GM23338 (cell line): ENCODE results near the gene CACNA1C. TPM values are rescaled to one million over a fixed set of nuclear protein-coding genes. Genes with fewer than 3 reads are reported as not detected.

ENCODE experiments used
- ATAC-seq: fragments of 200-7000 bp; cut with Tn5 transposase; 3 replicates; pipeline ENCODE4 v1.9.1; 2020
- DNase-seq: peaks from one replicate; pipeline ENCODE4 v3.0.0-alpha.2; 2015; ENCODE audit warnings: low spot score
- H2AFZ ChIP-seq: fragments of 200-600 bp; sonication (generic); 2 replicates; pipeline ENCODE4 v1.8.0; 2016; ENCODE audit warnings: antibody characterized with exemption, mild to moderate bottlenecking, moderate library complexity
- H3F3A ChIP-seq: fragments of 200-600 bp; sonication (generic); replicated peaks from 2 replicates; pipeline ENCODE4 v1.8.0; 2017; ENCODE audit warnings: antibody characterized with exemption, mixed run types, low read depth
- H3K27ac ChIP-seq: fragments of 200-600 bp; sonication (generic); 2 replicates; pipeline ENCODE4 v1.6.1; 2016; ENCODE audit warnings: low read depth
- H3K27me3 ChIP-seq: fragments of 200-600 bp; sonication (generic); 2 replicates; pipeline ENCODE4 v1.8.0; 2016; ENCODE audit warnings: mild to moderate bottlenecking, mixed run types, moderate library complexity; ENCODE audit not compliant: insufficient read depth
- H3K36me3 ChIP-seq: fragments of 200-600 bp; sonication (generic); 2 replicates; pipeline ENCODE4 v1.8.0; 2016; ENCODE audit warnings: mild to moderate bottlenecking; ENCODE audit not compliant: insufficient read depth
- H3K4me1 ChIP-seq: fragments of 200-600 bp; sonication (generic); 2 replicates; pipeline ENCODE4 v1.8.0; 2016; ENCODE audit warnings: mild to moderate bottlenecking, moderate library complexity; ENCODE audit not compliant: insufficient read depth
- H3K4me2 ChIP-seq: fragments of 200-600 bp; sonication (generic); 2 replicates; pipeline ENCODE4 v1.7.1; 2017; ENCODE audit warnings: mixed run types
- H3K4me3 ChIP-seq: fragments of 200-600 bp; sonication (generic); 2 replicates; pipeline ENCODE4 v1.6.1; 2016; ENCODE audit warnings: mixed run types
- H3K79me2 ChIP-seq: fragments of 200-600 bp; sonication (generic); replicated peaks from 2 replicates; pipeline ENCODE4 v1.8.0; 2017; ENCODE audit warnings: mild to moderate bottlenecking; ENCODE audit not compliant: insufficient read depth
- H3K9me2 ChIP-seq: fragments of 200-600 bp; sonication (generic); 2 replicates; pipeline ENCODE4 v1.8.0; 2017; ENCODE audit not compliant: insufficient read depth
- H4K20me1 ChIP-seq: fragments of 200-600 bp; sonication (generic); replicated peaks from 2 replicates; pipeline ENCODE4 v1.8.0; 2017; ENCODE audit warnings: mild to moderate bottlenecking; ENCODE audit not compliant: insufficient read depth
- H3K27ac Mint-ChIP-seq: 2 replicates; pipeline ENCODE4 v1.8.0; 2020; ENCODE audit warnings: inconsistent platforms, mild to moderate bottlenecking, moderate library complexity, mixed read lengths
- H3K27me3 Mint-ChIP-seq: 3 replicates; pipeline ENCODE4 v1.8.0; 2022; ENCODE audit warnings: low read depth, mild to moderate bottlenecking, moderate library complexity, mixed read lengths, inconsistent platforms; ENCODE audit not compliant: insufficient read depth, poor library complexity
- H3K36me3 Mint-ChIP-seq: 3 replicates; pipeline ENCODE4 v1.8.0; 2021; ENCODE audit warnings: low read depth, mild to moderate bottlenecking, inconsistent platforms, moderate library complexity, mixed read lengths
- H3K4me1 Mint-ChIP-seq: 3 replicates; pipeline ENCODE4 v1.8.0; 2020; ENCODE audit warnings: mild to moderate bottlenecking, inconsistent platforms, mixed read lengths
- H3K4me3 Mint-ChIP-seq: 3 replicates; pipeline ENCODE4 v1.8.0; 2021; ENCODE audit warnings: moderate library complexity, mild to moderate bottlenecking, inconsistent platforms, mixed read lengths
- H3K9me3 Mint-ChIP-seq: 3 replicates; pipeline ENCODE4 v1.8.0; 2020; ENCODE audit warnings: moderate library complexity, mild to moderate bottlenecking, inconsistent platforms, mixed read lengths
- CREB1 ChIP-seq: fragments of 250-450 bp; sonication (Bioruptor Pico); IDR thresholded peaks from 2 replicates; pipeline ENCODE4 v1.5.0; 2020; ENCODE audit warnings: low read depth, mild to moderate bottlenecking, moderate library complexity
- CTCF ChIP-seq, 2 experiments: fragments of 200-600 bp in 1 of 2; sonication (generic) in 1 of 2; conservative IDR thresholded peaks; 2 replicates each; pipeline versions ENCODE4 v1.5.1 to v1.6.1; 2016 to 2017; ENCODE audit warnings: antibody characterized with exemption in 2 of 2, low read depth in 2 of 2, mild to moderate bottlenecking in 2 of 2, moderate library complexity in 1 of 2
- ETS1 ChIP-seq: IDR thresholded peaks from 2 replicates; pipeline ENCODE4 v1.6.1; 2016; ENCODE audit warnings: antibody characterized with exemption
- EZH2 ChIP-seq: fragments of 200-600 bp; sonication (generic); IDR thresholded peaks from one replicate; pipeline ENCODE4 v1.8.0; 2017; ENCODE audit warnings: antibody characterized with exemption, mild to moderate bottlenecking, low read depth; ENCODE audit not compliant: unreplicated experiment
- EZH2phosphoT487 ChIP-seq: fragments of 200-600 bp; sonication (generic); IDR thresholded peaks from one replicate; pipeline ENCODE4 v1.8.1; 2018; ENCODE audit warnings: antibody characterized with exemption; ENCODE audit not compliant: unreplicated experiment
- JUNB ChIP-seq: IDR thresholded peaks from one replicate; pipeline ENCODE4 v1.6.1; 2016; ENCODE audit warnings: antibody characterized with exemption; ENCODE audit not compliant: unreplicated experiment
- NANOG ChIP-seq: IDR thresholded peaks from 2 replicates; pipeline ENCODE4 v1.6.1; 2016; ENCODE audit warnings: antibody characterized with exemption, borderline replicate concordance
- POLR2AphosphoS5 ChIP-seq: IDR thresholded peaks from 2 replicates; pipeline ENCODE4 v1.6.1; 2016; ENCODE audit warnings: antibody characterized with exemption, low read depth
- REST ChIP-seq: IDR thresholded peaks from one replicate; pipeline ENCODE4 v1.6.1; 2018; ENCODE audit warnings: antibody characterized with exemption; ENCODE audit not compliant: unreplicated experiment
- STAT1 ChIP-seq: IDR thresholded peaks from one replicate; pipeline ENCODE4 v1.6.1; 2016; ENCODE audit warnings: antibody characterized with exemption; ENCODE audit not compliant: unreplicated experiment
- ZNF114 ChIP-seq: fragments of 250-450 bp; sonication (Bioruptor Pico); IDR thresholded peaks from 2 replicates; pipeline ENCODE4 v1.5.0; 2020; ENCODE audit warnings: mild to moderate bottlenecking, moderate library complexity
- ZNF331 ChIP-seq: fragments of 250-450 bp; sonication (Bioruptor Pico); IDR thresholded peaks from 2 replicates; pipeline ENCODE4 v1.5.0; 2020; ENCODE audit warnings: low read depth, mild to moderate bottlenecking, moderate library complexity
- ZNF462 ChIP-seq: fragments of 250-450 bp; sonication (Bioruptor Pico); IDR thresholded peaks from 2 replicates; pipeline ENCODE4 v1.5.0; 2020; ENCODE audit warnings: mild to moderate bottlenecking, moderate library complexity
- polyA plus RNA-seq: library from polyadenylated mRNA; unstranded; fragments of >200 nt; fragmentation: Nextera tagmentation; extraction: Ambion mirVana; gene quantifications from 2 replicates; pipeline ENCODE4 v1.2.1, GENCODE V29; 2016
- total RNA-seq: library from RNA; depleted of rRNA; stranded (reverse); fragments of >200 nt; shearing (Covaris generic); gene quantifications from 2 replicates; pipeline ENCODE4 v1.2.3, GENCODE V29; 2014

Gene CACNA1C
- total and polyA plus RNA-seq, 2 experiments from 2014 or later = 0.78 to 2.1 TPM

GRCh38 chr12:2294651-2295475, 242.1 kb downstream of the CACNA1C start:
- H3K27ac Mint-ChIP-seq = no peak overlapping the region; the same call in 1 of the 2 replicates
- H3K4me3 Mint-ChIP-seq = no peak overlapping the region

More at GRCh38 chr12:2294651-2295475, 242.1 kb downstream of the CACNA1C start:
- DNase-seq = no peak
- Histone ChIP-seq H3K4me2 (no peak overlapping the region), H3K4me1 (peaks cover 8% of the 10 kb centered on the region; the same call in 1 of the 2 replicates), H3K9me2 (0 out of 2 replicates have a peak, but pooled peaks cover 5% of the 10 kb centered on the region), H3K36me3 (no peaks in the 10 kb centered on the region), H3F3A (no peaks in the 10 kb centered on the region), H3K79me2 (no peaks in the 10 kb centered on the region), H3K4me3 (no peak overlapping the region), H2AFZ (no peak overlapping the region), H4K20me1 (no peaks in the 10 kb centered on the region), H3K27ac (no peak overlapping the region), H3K27me3 (no peaks in the 10 kb centered on the region)
- Mint-ChIP-seq H3K36me3 (no peaks in the 10 kb centered on the region), H3K27me3 (peaks cover 1% of the 10 kb centered on the region), H3K4me1 (peaks cover 23% of the 10 kb centered on the region), H3K9me3 (0 out of 3 replicates have a peak, but pooled peaks cover 3% of the 10 kb centered on the region)
- no peak for ATAC-seq
- TF ChIP-seq CREB1 (no peak), ZNF462 (CRISPR knock-in tag) (no peak), STAT1 (no peak), EZH2phosphoT487 (no peak), REST (no peak), JUNB (no peak), ETS1 (no peak), POLR2AphosphoS5 (no peak), NANOG (no peak), CTCF (conservative IDR thresholded peaks at IDR 0.05; ENCODE audit: low read depth in 2 of 2) (no peak), ZNF114 (CRISPR knock-in tag) (no peak), EZH2 (no peak), ZNF331 (no peak)
